ENCODE measurements around the gene MIS12.

DNA sequence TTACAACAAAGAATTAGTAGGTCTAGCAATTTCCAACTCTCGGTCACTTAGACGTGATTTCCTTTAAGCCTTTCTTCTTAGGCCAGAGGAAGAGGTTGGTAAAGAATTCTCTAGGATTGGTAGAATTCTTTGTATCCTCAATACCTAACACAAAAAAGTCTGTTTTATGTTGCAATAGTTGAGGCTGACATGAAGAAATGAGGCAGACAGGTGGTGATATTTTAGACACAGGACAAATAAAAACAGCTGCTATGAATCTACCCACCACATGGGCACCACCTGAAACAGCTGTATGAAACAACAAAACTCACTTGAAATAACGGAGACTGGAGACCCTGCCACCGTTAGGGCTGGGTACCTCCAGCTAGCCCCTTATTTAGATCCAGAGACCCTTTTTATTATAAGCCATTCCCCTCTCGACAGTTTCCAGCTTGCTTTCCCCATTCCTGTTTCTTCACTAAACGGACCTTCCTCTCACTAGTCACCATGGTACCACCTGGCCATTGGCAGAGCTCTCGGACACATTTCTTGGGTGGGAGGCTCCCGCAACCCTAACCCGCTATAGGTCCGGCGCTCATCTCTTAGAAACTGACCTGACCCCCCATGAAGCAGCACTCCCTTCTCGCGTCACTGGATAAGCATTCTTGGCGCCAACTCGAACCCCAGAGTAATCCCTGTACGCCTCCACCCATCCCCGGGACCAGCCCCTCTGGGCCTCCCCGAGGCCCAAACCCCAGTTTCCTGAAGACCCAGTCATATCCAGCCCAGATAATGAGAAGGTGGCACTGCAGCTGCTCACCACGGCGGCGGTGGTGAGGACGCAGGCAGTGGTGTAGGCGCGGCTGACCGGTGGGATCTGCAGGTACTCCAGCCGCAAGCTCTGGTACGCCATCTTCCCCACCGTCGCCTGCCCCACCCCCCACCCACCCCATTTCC, 828 bp upstream of the MIS12 start, which contains the start of gene DERL2:
- TF ChIP-seq, protein P1, sequence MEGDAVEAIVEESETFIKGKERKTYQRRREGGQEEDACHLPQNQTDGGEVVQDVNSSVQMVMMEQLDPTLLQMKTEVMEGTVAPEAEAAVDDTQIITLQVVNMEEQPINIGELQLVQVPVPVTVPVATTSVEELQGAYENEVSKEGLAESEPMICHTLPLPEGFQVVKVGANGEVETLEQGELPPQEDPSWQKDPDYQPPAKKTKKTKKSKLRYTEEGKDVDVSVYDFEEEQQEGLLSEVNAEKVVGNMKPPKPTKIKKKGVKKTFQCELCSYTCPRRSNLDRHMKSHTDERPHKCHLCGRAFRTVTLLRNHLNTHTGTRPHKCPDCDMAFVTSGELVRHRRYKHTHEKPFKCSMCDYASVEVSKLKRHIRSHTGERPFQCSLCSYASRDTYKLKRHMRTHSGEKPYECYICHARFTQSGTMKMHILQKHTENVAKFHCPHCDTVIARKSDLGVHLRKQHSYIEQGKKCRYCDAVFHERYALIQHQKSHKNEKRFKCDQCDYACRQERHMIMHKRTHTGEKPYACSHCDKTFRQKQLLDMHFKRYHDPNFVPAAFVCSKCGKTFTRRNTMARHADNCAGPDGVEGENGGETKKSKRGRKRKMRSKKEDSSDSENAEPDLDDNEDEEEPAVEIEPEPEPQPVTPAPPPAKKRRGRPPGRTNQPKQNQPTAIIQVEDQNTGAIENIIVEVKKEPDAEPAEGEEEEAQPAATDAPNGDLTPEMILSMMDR (conservative IDR thresholded peaks at IDR 0.05 in 1 of 2, IDR thresholded peaks at IDR 0.05 in 1 of 2; ENCODE audit: low read depth in 1 of 2, low read length in 2 of 2): no peak
- TF ChIP-seq EZH2 (IDR thresholded peaks at IDR 0.05; ENCODE audit: low read length, missing control alignments): no peak

All from fibroblast of lung (primary cell).